Measurements from ENCODE around the gene PDE4B.
"Not testable (repeated sequence)": the region's sequence is repeated elsewhere in the genome, so short reads cannot be mapped to it uniquely, and the experiment has no call there.

GRCh38 chr1:65856591-65856990 is 63.9 kb downstream of the PDE4B start:
- TF ChIP-seq, protein P1, sequence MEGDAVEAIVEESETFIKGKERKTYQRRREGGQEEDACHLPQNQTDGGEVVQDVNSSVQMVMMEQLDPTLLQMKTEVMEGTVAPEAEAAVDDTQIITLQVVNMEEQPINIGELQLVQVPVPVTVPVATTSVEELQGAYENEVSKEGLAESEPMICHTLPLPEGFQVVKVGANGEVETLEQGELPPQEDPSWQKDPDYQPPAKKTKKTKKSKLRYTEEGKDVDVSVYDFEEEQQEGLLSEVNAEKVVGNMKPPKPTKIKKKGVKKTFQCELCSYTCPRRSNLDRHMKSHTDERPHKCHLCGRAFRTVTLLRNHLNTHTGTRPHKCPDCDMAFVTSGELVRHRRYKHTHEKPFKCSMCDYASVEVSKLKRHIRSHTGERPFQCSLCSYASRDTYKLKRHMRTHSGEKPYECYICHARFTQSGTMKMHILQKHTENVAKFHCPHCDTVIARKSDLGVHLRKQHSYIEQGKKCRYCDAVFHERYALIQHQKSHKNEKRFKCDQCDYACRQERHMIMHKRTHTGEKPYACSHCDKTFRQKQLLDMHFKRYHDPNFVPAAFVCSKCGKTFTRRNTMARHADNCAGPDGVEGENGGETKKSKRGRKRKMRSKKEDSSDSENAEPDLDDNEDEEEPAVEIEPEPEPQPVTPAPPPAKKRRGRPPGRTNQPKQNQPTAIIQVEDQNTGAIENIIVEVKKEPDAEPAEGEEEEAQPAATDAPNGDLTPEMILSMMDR (IDR thresholded peaks at IDR 0.05; ENCODE audit: low read length): not testable (repeated sequence)
- TF ChIP-seq EZH2 (IDR thresholded peaks at IDR 0.05; ENCODE audit: borderline replicate concordance, low read length): not testable (repeated sequence)
